ENCODE data around the gene CLEC5A. TPM values are rescaled to one million over a fixed set of nuclear protein-coding genes. Genes with fewer than 3 reads are reported as not detected.

The CLEC5A gene
- total RNA-seq, 2 donors from 2014 or later, result 0.27 TPM; not detected in 1

DNA sequence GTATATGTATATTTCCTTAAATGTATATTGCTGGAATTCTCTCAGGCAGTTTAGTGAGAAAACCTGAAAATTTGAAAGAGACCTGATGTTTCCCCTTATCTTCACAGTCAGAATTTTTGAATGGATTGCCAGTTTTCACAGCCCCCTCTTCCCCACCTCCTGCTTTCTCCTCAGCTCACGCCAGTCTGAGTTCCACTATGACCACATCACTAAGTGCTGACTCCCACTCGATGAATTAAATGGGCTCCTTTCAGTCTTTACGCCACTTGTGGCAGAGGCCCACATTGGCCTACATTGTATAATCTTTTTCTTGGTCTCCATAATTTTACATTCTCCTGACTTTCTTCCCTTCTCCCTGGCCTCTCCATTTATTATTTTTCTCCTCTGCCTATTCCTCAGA is 3.1 kb upstream of the CLEC5A start:
- H3K4me3 ChIP-seq, result no peak overlapping the region
- H3K9ac ChIP-seq (ENCODE audit: low read depth in 2 of 2, low read length in 2 of 2), result no peak overlapping the region
- DNase-seq, result no peak
- H3K9me3 ChIP-seq, result no peaks in the 10 kb centered on the region
- H3K36me3 ChIP-seq, result no peaks in the 10 kb centered on the region
- intact Hi-C loops (cut with DNase I), result no loop called here
- H3K27ac ChIP-seq, result no peak overlapping the region
- H3K4me1 ChIP-seq, result no peaks in the 10 kb centered on the region
- TF ChIP-seq, protein P1, sequence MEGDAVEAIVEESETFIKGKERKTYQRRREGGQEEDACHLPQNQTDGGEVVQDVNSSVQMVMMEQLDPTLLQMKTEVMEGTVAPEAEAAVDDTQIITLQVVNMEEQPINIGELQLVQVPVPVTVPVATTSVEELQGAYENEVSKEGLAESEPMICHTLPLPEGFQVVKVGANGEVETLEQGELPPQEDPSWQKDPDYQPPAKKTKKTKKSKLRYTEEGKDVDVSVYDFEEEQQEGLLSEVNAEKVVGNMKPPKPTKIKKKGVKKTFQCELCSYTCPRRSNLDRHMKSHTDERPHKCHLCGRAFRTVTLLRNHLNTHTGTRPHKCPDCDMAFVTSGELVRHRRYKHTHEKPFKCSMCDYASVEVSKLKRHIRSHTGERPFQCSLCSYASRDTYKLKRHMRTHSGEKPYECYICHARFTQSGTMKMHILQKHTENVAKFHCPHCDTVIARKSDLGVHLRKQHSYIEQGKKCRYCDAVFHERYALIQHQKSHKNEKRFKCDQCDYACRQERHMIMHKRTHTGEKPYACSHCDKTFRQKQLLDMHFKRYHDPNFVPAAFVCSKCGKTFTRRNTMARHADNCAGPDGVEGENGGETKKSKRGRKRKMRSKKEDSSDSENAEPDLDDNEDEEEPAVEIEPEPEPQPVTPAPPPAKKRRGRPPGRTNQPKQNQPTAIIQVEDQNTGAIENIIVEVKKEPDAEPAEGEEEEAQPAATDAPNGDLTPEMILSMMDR (IDR thresholded peaks at IDR 0.05), result no peak
- H3K27me3 ChIP-seq, result no peaks in the 10 kb centered on the region

DNA sequence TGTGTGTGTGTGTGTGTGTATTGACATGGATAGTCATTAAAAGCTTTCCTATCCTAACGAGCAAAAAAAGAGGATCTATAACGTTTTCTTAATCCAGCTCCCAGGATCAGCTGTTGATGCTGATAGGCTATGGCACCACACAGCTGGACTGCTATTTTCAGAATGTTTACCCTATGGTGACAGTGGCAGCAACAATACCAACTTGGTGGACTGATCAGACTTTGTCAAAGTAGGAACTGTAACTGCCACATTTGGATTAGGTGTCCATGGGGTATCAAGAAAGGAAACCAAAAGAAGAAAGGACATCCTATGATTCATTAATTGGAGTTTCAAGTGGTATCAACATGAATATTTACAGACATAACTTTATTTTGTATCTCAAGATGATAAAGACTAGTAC is 2.7 kb upstream of the CLEC5A start:
- TF ChIP-seq, protein P1 (IDR thresholded peaks at IDR 0.05), result no peak
- H3K27me3 ChIP-seq, result no peaks in the 10 kb centered on the region
- H3K9me3 ChIP-seq, result no peaks in the 10 kb centered on the region
- intact Hi-C loops (cut with DNase I), result no loop called here
- H3K36me3 ChIP-seq, result no peaks in the 10 kb centered on the region
- no peak overlapping the region for H3K4me3 ChIP-seq
- no peak overlapping the region for H3K27ac ChIP-seq
- H3K4me1 ChIP-seq, result no peaks in the 10 kb centered on the region
- no peak for DNase-seq
- H3K9ac ChIP-seq (ENCODE audit: low read depth in 2 of 2, low read length in 2 of 2), result no peak overlapping the region

GRCh38 chr7:141949021-141949420 is 2.2 kb upstream of the CLEC5A start:
- H3K4me1 ChIP-seq, result no peaks in the 10 kb centered on the region
- no peak for DNase-seq
- H3K36me3 ChIP-seq, result no peaks in the 10 kb centered on the region
- H3K9ac ChIP-seq (ENCODE audit: low read depth in 2 of 2, low read length in 2 of 2), result no peak overlapping the region
- TF ChIP-seq, protein P1 (IDR thresholded peaks at IDR 0.05), result no peak
- no peaks in the 10 kb centered on the region for H3K27me3 ChIP-seq
- intact Hi-C loops (cut with DNase I), result no loop called here
- H3K9me3 ChIP-seq, result no peaks in the 10 kb centered on the region
- H3K4me3 ChIP-seq, result no peak overlapping the region
- no peak overlapping the region for H3K27ac ChIP-seq

DNA sequence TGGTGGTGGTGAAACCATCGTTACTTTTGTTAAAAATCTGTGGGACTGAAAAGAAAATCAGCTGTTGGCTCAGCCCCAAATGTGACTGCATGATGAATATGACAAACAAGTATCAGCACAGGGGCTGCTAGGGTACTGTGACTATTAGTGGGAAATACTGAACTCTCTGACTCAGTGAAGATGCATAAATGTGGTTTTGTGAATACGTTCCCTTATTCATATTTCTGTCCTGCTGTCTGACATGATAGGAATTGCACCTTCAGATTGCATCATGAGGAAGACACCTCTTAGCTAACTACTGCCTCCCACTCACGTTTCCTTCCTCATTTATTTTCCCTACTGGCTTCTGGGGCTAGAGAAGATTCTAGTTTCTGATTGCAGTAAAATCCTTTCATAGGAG is 1.4 kb downstream of the CLEC5A start:
- intact Hi-C loops (cut with DNase I), result no loop called here
- H3K36me3 ChIP-seq, result no peaks in the 10 kb centered on the region
- H3K27me3 ChIP-seq, result no peaks in the 10 kb centered on the region
- DNase-seq, result no peak
- H3K27ac ChIP-seq, result no peak overlapping the region
- H3K9me3 ChIP-seq, result no peaks in the 10 kb centered on the region
- TF ChIP-seq, protein P1 (IDR thresholded peaks at IDR 0.05), result no peak
- no peaks in the 10 kb centered on the region for H3K4me1 ChIP-seq
- H3K4me3 ChIP-seq, result no peak overlapping the region
- H3K9ac ChIP-seq (ENCODE audit: low read depth in 2 of 2, low read length in 2 of 2), result no peak overlapping the region

- intact Hi-C loops (cut with DNase I), result no loop called here
- TF ChIP-seq, protein P1 (IDR thresholded peaks at IDR 0.05), result no peak
- no peaks in the 10 kb centered on the region for H3K4me1 ChIP-seq
- H3K27ac ChIP-seq, result no peak overlapping the region
- no peaks in the 10 kb centered on the region for H3K27me3 ChIP-seq
- H3K9me3 ChIP-seq, result no peaks in the 10 kb centered on the region
- H3K36me3 ChIP-seq, result no peaks in the 10 kb centered on the region
- H3K4me3 ChIP-seq, result no peak overlapping the region
- no peak for DNase-seq
- no peak overlapping the region for H3K9ac ChIP-seq (ENCODE audit: low read depth in 2 of 2, low read length in 2 of 2)
Measured at GRCh38 chr7:141944811-141945210, 2.0 kb downstream of the CLEC5A start.

DNA sequence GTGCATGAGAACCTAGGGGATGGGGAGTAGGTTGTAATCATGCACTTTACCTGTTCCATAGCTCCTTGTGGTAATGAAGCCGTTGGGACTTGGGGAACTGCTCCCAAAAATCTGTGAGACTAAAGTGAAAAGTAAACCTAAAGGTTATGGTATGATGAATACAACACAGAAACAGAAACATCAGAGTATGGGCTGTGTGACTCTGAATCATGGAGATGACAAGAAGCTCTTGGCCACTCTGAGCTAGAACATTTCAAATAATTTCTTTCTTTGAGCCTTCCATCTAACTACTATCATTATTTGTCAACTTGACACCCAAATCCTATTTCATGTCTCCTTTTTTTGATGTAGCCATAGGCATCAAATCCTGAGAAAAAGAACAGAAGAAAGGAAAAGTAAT is 2.9 kb downstream of the CLEC5A start:
- Histone ChIP-seq H3K27ac (no peak overlapping the region), H3K4me3 (no peak overlapping the region), H3K27me3 (no peaks in the 10 kb centered on the region), H3K36me3 (no peaks in the 10 kb centered on the region), H3K9me3 (no peaks in the 10 kb centered on the region), H3K4me1 (no peaks in the 10 kb centered on the region), H3K9ac (ENCODE audit: low read depth in 2 of 2, low read length in 2 of 2) (no peak overlapping the region)
- DNase-seq, result no peak
- TF ChIP-seq, protein P1 (IDR thresholded peaks at IDR 0.05), result no peak
- intact Hi-C loops (cut with DNase I), result no loop called here

All from colonic mucosa (tissue), 4 donors.